KMS-11 (cell line): Measurements from ENCODE around the gene EIPR1.

ENCODE experiments used
- H2AFZ ChIP-seq: fragments of 200-600 bp; sonication (generic); 2 replicates; pipeline ENCODE4 v1.6.1; 2016; ENCODE audit warnings: antibody characterized with exemption, mixed run types, low read depth
- H3K27ac ChIP-seq: fragments of 200-600 bp; sonication (generic); 2 replicates; pipeline ENCODE4 v1.6.1; 2016; ENCODE audit warnings: mild to moderate bottlenecking, mixed run types
- H3K27me3 ChIP-seq: fragments of 200-600 bp; sonication (generic); 2 replicates; pipeline ENCODE4 v1.6.1; 2017; ENCODE audit warnings: mild to moderate bottlenecking, low read depth, mixed run types, moderate library complexity; ENCODE audit not compliant: insufficient read depth
- H3K36me3 ChIP-seq: fragments of 200-600 bp; sonication (generic); 2 replicates; pipeline ENCODE4 v1.6.1; 2017; ENCODE audit warnings: mild to moderate bottlenecking, mixed run types; ENCODE audit not compliant: insufficient read depth
- H3K4me1 ChIP-seq: fragments of 200-600 bp; sonication (generic); 2 replicates; pipeline ENCODE4 v1.6.1; 2016; ENCODE audit warnings: mild to moderate bottlenecking, low read depth, mixed run types; ENCODE audit not compliant: poor library complexity, severe bottlenecking
- H3K4me2 ChIP-seq: fragments of 200-600 bp; sonication (generic); 2 replicates; pipeline ENCODE4 v1.7.0; 2016; ENCODE audit warnings: mild to moderate bottlenecking, mixed run types
- H3K4me3 ChIP-seq: fragments of 200-600 bp; sonication (generic); IDR thresholded peaks from 2 replicates; pipeline ENCODE4 v1.6.1; 2017; ENCODE audit warnings: low read depth, low read length, mixed read lengths; ENCODE audit not compliant: insufficient read depth
- H3K79me2 ChIP-seq: fragments of 200-600 bp; sonication (generic); 2 replicates; pipeline ENCODE4 v1.6.1; 2016; ENCODE audit warnings: low read depth, mixed run types; ENCODE audit not compliant: insufficient read depth
- H3K9ac ChIP-seq: fragments of 200-600 bp; sonication (generic); 2 replicates; pipeline ENCODE4 v1.6.1; 2016; ENCODE audit warnings: mild to moderate bottlenecking, mixed run types
- H4K20me1 ChIP-seq: fragments of 200-600 bp; sonication (generic); 2 replicates; pipeline ENCODE4 v1.6.1; 2016; ENCODE audit warnings: mild to moderate bottlenecking, mixed run types; ENCODE audit not compliant: insufficient read depth
- TF ChIP-seq, protein P1 (sequence below): fragments of 200-600 bp; sonication (generic); conservative IDR thresholded peaks from 2 replicates; pipeline ENCODE4 v1.6.1; 2017; ENCODE audit warnings: low read depth, mild to moderate bottlenecking, antibody characterized with exemption, low read length, moderate library complexity, mixed read lengths

Gene EIPR1

GRCh38 chr2:3265981-3266924 is 111.4 kb downstream of the EIPR1 start:
- Histone ChIP-seq H3K4me2 (no peak overlapping the region), H4K20me1 (no peaks in the 10 kb centered on the region), H2AFZ (no peak overlapping the region), H3K27me3 (no peaks in the 10 kb centered on the region), H3K36me3 (no peaks in the 10 kb centered on the region), H3K4me1 (no peaks in the 10 kb centered on the region), H3K9ac (no peak overlapping the region), H3K79me2 (no peaks in the 10 kb centered on the region), H3K4me3 (no peak overlapping the region), H3K27ac (no peak overlapping the region)
- TF ChIP-seq, protein P1, sequence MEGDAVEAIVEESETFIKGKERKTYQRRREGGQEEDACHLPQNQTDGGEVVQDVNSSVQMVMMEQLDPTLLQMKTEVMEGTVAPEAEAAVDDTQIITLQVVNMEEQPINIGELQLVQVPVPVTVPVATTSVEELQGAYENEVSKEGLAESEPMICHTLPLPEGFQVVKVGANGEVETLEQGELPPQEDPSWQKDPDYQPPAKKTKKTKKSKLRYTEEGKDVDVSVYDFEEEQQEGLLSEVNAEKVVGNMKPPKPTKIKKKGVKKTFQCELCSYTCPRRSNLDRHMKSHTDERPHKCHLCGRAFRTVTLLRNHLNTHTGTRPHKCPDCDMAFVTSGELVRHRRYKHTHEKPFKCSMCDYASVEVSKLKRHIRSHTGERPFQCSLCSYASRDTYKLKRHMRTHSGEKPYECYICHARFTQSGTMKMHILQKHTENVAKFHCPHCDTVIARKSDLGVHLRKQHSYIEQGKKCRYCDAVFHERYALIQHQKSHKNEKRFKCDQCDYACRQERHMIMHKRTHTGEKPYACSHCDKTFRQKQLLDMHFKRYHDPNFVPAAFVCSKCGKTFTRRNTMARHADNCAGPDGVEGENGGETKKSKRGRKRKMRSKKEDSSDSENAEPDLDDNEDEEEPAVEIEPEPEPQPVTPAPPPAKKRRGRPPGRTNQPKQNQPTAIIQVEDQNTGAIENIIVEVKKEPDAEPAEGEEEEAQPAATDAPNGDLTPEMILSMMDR = no peak

- Histone ChIP-seq H3K36me3 (no peaks in the 10 kb centered on the region), H3K4me1 (no peaks in the 10 kb centered on the region), H4K20me1 (no peaks in the 10 kb centered on the region), H3K4me3 (no peak overlapping the region), H3K4me2 (no peak overlapping the region), H3K9ac (no peak overlapping the region), H2AFZ (no peak overlapping the region), H3K79me2 (no peaks in the 10 kb centered on the region), H3K27me3 (no peaks in the 10 kb centered on the region), H3K27ac (no peak overlapping the region)
- TF ChIP-seq, protein P1 = no peak
Observed at GRCh38 chr2:3265471-3265870, 112.1 kb downstream of the EIPR1 start.

- no peak overlapping the region for H3K9ac ChIP-seq
- no peak overlapping the region for H3K27ac ChIP-seq
- TF ChIP-seq, protein P1 = no peak
- H2AFZ ChIP-seq = no peak overlapping the region
- no peaks in the 10 kb centered on the region for H4K20me1 ChIP-seq
- H3K4me1 ChIP-seq = no peaks in the 10 kb centered on the region
- no peaks in the 10 kb centered on the region for H3K79me2 ChIP-seq
- H3K4me3 ChIP-seq = no peak overlapping the region
- H3K27me3 ChIP-seq = no peaks in the 10 kb centered on the region
- no peaks in the 10 kb centered on the region for H3K36me3 ChIP-seq
- H3K4me2 ChIP-seq = no peak overlapping the region
Observed at GRCh38 chr2:3264010-3264744, 113.4 kb downstream of the EIPR1 start.

- no peaks in the 10 kb centered on the region for H3K36me3 ChIP-seq
- no peak overlapping the region for H2AFZ ChIP-seq
- TF ChIP-seq, protein P1 = no peak
- no peaks in the 10 kb centered on the region for H3K4me1 ChIP-seq
- no peak overlapping the region for H3K27ac ChIP-seq
- no peak overlapping the region for H3K9ac ChIP-seq
- H3K4me2 ChIP-seq = no peak overlapping the region
- H3K79me2 ChIP-seq = no peaks in the 10 kb centered on the region
- H3K27me3 ChIP-seq = no peaks in the 10 kb centered on the region
- H4K20me1 ChIP-seq = no peaks in the 10 kb centered on the region
- H3K4me3 ChIP-seq = no peak overlapping the region
Observed at GRCh38 chr2:3263487-3263886, 114.1 kb downstream of the EIPR1 start.
